Parathyroid adenoma (tissue), 2 donors: ENCODE measurements around the gene RTP1.

Experiments used
- H2AFZ ChIP-seq: fragments of 300-600 bp; sonication (generic); one replicate; pipeline ENCODE4 v1.7.0; 2017; ENCODE audit warnings: antibody characterized with exemption, mild to moderate bottlenecking
- H3K27ac ChIP-seq: fragments of 300-600 bp; sonication (generic); one replicate; pipeline ENCODE4 v1.7.0; 2017
- H3K27me3 ChIP-seq: fragments of 300-600 bp; sonication (generic); one replicate; pipeline ENCODE4 v1.7.0; 2017; ENCODE audit warnings: low read length; ENCODE audit not compliant: control insufficient read depth, insufficient read depth
- H3K36me3 ChIP-seq: fragments of 300-600 bp; sonication (generic); one replicate; pipeline ENCODE4 v1.7.0; 2017; ENCODE audit warnings: low read length; ENCODE audit not compliant: control insufficient read depth, insufficient read depth
- H3K4me1 ChIP-seq: fragments of 300-600 bp; sonication (generic); one replicate; pipeline ENCODE4 v1.7.0; 2017; ENCODE audit warnings: control low read depth
- H3K4me2 ChIP-seq: fragments of 300-600 bp; sonication (generic); one replicate; pipeline ENCODE4 v1.7.0; 2017; ENCODE audit warnings: low read length
- H3K4me3 ChIP-seq: fragments of 300-600 bp; sonication (generic); one replicate; pipeline ENCODE4 v1.7.0; 2017; ENCODE audit warnings: low read depth, low read length
- H3K79me2 ChIP-seq: fragments of 300-600 bp; sonication (generic); one replicate; pipeline ENCODE4 v1.7.0; 2017; ENCODE audit warnings: control low read depth
- H3K9ac ChIP-seq: fragments of 300-600 bp; sonication (generic); one replicate; pipeline ENCODE4 v1.7.0; 2017; ENCODE audit warnings: mild to moderate bottlenecking
- H3K9me3 ChIP-seq: fragments of 300-600 bp; sonication (generic); one replicate; pipeline ENCODE4 v1.7.0; 2017; ENCODE audit warnings: low read length; ENCODE audit not compliant: control insufficient read depth
- CTCF ChIP-seq: fragments of 300-600 bp; sonication (generic); IDR thresholded peaks from one replicate; pipeline ENCODE4 v1.7.0; 2017; ENCODE audit warnings: antibody characterized with exemption, mild to moderate bottlenecking
- donor health status: primary hyperparathyroidism.

The RTP1 gene

GRCh38 chr3:187197335-187197649, at the start of gene RTP1:
Gene RTP1 (plus strand): TSS chr3:187197486. CDS start chr3:187197516, 30 bp downstream.
- no peak within 1 kb of the TSS for H3K27ac ChIP-seq
- H3K9me3 ChIP-seq = no peaks in the 10 kb centered on the region
- no peaks in the 10 kb centered on the region for H3K4me1 ChIP-seq
- H3K4me3 ChIP-seq = no peak within 1 kb of the TSS
- H3K9ac ChIP-seq = no peak within 1 kb of the TSS
- H3K4me2 ChIP-seq = no peak within 1 kb of the TSS
- H3K27me3 ChIP-seq = no peaks in the 10 kb centered on the region
- TF ChIP-seq CTCF = no peak
- H3K36me3 ChIP-seq = no peaks in the 10 kb centered on the region
- H2AFZ ChIP-seq = no peak within 1 kb of the TSS
- H3K79me2 ChIP-seq = no peaks in the 10 kb centered on the region

GRCh38 chr3:187150186-187150585, 47.1 kb upstream of the RTP1 start:
- Histone ChIP-seq H3K4me3 (no peak overlapping the region), H3K9ac (no peak overlapping the region), H3K79me2 (no peaks in the 10 kb centered on the region), H3K27ac (no peak overlapping the region), H2AFZ (no peak overlapping the region), H3K27me3 (no peaks in the 10 kb centered on the region), H3K4me1 (no peaks in the 10 kb centered on the region), H3K36me3 (no peaks in the 10 kb centered on the region), H3K9me3 (no peaks in the 10 kb centered on the region), H3K4me2 (no peak overlapping the region)
- no peak for TF ChIP-seq CTCF

GRCh38 chr3:187150599-187150998, 46.7 kb upstream of the RTP1 start:
- no peak overlapping the region for H3K4me3 ChIP-seq
- H2AFZ ChIP-seq = no peak overlapping the region
- no peak overlapping the region for H3K4me2 ChIP-seq
- no peaks in the 10 kb centered on the region for H3K27me3 ChIP-seq
- no peaks in the 10 kb centered on the region for H3K9me3 ChIP-seq
- H3K36me3 ChIP-seq = no peaks in the 10 kb centered on the region
- H3K79me2 ChIP-seq = no peaks in the 10 kb centered on the region
- no peaks in the 10 kb centered on the region for H3K4me1 ChIP-seq
- H3K9ac ChIP-seq = no peak overlapping the region
- H3K27ac ChIP-seq = no peak overlapping the region
- no peak for TF ChIP-seq CTCF

- TF ChIP-seq CTCF = no peak
- no peaks in the 10 kb centered on the region for H3K79me2 ChIP-seq
- no peak overlapping the region for H3K27ac ChIP-seq
- H2AFZ ChIP-seq = no peak overlapping the region
- H3K4me2 ChIP-seq = no peak overlapping the region
- no peak overlapping the region for H3K4me3 ChIP-seq
- no peaks in the 10 kb centered on the region for H3K36me3 ChIP-seq
- no peaks in the 10 kb centered on the region for H3K27me3 ChIP-seq
- H3K4me1 ChIP-seq = no peaks in the 10 kb centered on the region
- no peak overlapping the region for H3K9ac ChIP-seq
- no peaks in the 10 kb centered on the region for H3K9me3 ChIP-seq
Observed at GRCh38 chr3:187161556-187161955, 35.7 kb upstream of the RTP1 start.

- Histone ChIP-seq H3K9me3 (no peaks in the 10 kb centered on the region), H3K4me3 (no peak overlapping the region), H3K27me3 (no peaks in the 10 kb centered on the region), H3K36me3 (no peaks in the 10 kb centered on the region), H3K9ac (no peak overlapping the region), H3K79me2 (no peaks in the 10 kb centered on the region), H3K4me2 (no peak overlapping the region), H2AFZ (no peak overlapping the region), H3K4me1 (no peaks in the 10 kb centered on the region), H3K27ac (no peak overlapping the region)
- TF ChIP-seq CTCF = no peak
Observed at GRCh38 chr3:187162265-187162953, 34.9 kb upstream of the RTP1 start.
